ENCODE data around the gene MRTFA.

MRTFA gene

DNA sequence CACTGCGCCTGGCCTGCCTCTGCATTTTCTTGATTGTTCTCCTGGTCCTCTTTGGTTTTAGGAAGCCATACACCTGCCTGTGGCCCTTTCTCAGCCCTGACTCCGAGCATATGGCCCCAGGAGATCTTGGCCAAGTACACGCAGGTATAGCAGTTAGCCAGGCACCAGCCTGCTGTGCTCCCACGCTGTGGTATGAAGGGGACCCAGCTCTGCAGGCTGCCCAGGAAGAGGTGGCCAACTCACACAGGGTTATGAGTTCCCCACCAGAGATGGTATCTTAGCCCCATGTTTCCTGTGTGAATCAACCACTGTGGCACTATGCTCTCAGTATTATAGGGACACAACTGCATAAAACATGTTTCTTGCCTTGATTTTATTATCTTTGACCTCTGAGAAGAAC is 235.0 kb downstream of the MRTFA start:
- H3K4me3 ChIP-seq (ENCODE audit: control insufficient read depth, low read depth, low read length): no peak overlapping the region
- no peak for TF ChIP-seq CTCF (conservative IDR thresholded peaks at IDR 0.05; ENCODE audit: control insufficient read depth, insufficient read depth, low read depth, low read length)
- DNase-seq (ENCODE audit: low read depth): no peak

GRCh38 chr22:40400159-40400558 is 236.4 kb downstream of the MRTFA start:
- no peak for DNase-seq (ENCODE audit: low read depth)
- no peak overlapping the region for H3K4me3 ChIP-seq (ENCODE audit: control insufficient read depth, low read depth, low read length)
- no peak for TF ChIP-seq CTCF (conservative IDR thresholded peaks at IDR 0.05; ENCODE audit: control insufficient read depth, insufficient read depth, low read depth, low read length)

GRCh38 chr22:40399621-40400020 is 236.9 kb downstream of the MRTFA start:
- no peak for TF ChIP-seq CTCF (conservative IDR thresholded peaks at IDR 0.05; ENCODE audit: control insufficient read depth, insufficient read depth, low read depth, low read length)
- H3K4me3 ChIP-seq (ENCODE audit: control insufficient read depth, low read depth, low read length): no peak overlapping the region
- no peak for DNase-seq (ENCODE audit: low read depth)

GRCh38 chr22:40397396-40397795 is 239.1 kb downstream of the MRTFA start:
- TF ChIP-seq CTCF (conservative IDR thresholded peaks at IDR 0.05; ENCODE audit: control insufficient read depth, insufficient read depth, low read depth, low read length): no peak
- H3K4me3 ChIP-seq (ENCODE audit: control insufficient read depth, low read depth, low read length): no peak overlapping the region
- DNase-seq (ENCODE audit: low read depth): no peak

GRCh38 chr22:40396882-40397281 is 239.6 kb downstream of the MRTFA start:
- TF ChIP-seq CTCF (conservative IDR thresholded peaks at IDR 0.05; ENCODE audit: control insufficient read depth, insufficient read depth, low read depth, low read length): no peak
- DNase-seq (ENCODE audit: low read depth): peak; percentile 33
- no peak overlapping the region for H3K4me3 ChIP-seq (ENCODE audit: control insufficient read depth, low read depth, low read length)

DNA sequence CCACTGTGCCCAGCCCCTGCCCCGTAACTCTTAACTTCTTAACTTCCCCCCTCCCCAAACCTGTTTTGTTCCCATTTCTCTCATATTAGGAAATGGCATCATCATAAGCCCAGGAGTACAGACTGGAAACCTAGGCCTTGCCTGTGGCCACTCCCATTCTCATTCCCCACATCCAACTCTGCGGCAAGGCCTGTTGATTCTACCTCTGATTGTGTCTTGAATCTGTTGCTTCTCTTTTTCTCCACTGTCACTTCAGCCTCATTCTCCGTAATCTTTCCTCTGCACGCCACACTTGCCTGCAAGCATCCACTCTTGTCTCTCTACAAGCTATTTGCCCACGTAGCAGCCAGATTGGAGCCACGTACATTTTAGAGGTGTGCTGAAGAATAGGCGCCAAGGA is 240.9 kb downstream of the MRTFA start:
- H3K4me3 ChIP-seq (ENCODE audit: control insufficient read depth, low read depth, low read length): no peak overlapping the region
- DNase-seq (ENCODE audit: low read depth): no peak
- TF ChIP-seq CTCF (conservative IDR thresholded peaks at IDR 0.05; ENCODE audit: control insufficient read depth, insufficient read depth, low read depth, low read length): no peak

DNA sequence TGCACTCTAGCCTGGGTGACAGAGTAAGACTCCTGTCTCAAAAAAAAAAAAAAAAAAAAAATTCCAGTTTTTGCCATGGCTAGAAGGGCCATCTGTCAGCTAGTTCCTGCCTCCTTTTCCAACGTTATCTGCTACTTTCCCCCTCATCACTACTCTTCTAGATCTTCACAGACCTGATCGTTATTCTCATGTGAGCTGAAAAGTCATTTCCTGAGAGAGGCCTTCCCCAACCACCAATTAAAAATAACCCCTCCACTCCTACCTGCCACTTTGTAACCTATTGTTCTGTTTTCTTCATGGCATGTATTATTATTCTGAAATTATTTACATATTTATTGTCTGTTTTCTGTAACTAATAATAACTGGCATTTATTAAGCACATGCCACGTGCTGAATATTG is 241.9 kb downstream of the MRTFA start:
- DNase-seq (ENCODE audit: low read depth): no peak
- no peak for TF ChIP-seq CTCF (conservative IDR thresholded peaks at IDR 0.05; ENCODE audit: control insufficient read depth, insufficient read depth, low read depth, low read length)
- H3K4me3 ChIP-seq (ENCODE audit: control insufficient read depth, low read depth, low read length): no peak overlapping the region
